SK-N-SH (cell line): Measurements from ENCODE around the gene WWC1. TPM values are rescaled to one million over a fixed set of nuclear protein-coding genes. Genes with fewer than 3 reads are reported as not detected.
A peak's percentile ranks its signal among the peaks of the same experiment; 100 is the strongest.

Experiments used
- CTCF ChIA-PET: fragments of 300-600, 350-600 bp; formaldehyde crosslinking; extraction: SDS; loops from one replicate; lab custom pipeline; 2021; lab: Yijun Ruan, JAX
- POLR2A ChIA-PET: fragments of 350-600 bp; sonication (Branson Sonifier 250); formaldehyde crosslinking; extraction: SDS; loops from one replicate; lab custom pipeline; 2020; ENCODE audit warnings: antibody characterized with exemption, inconsistent platforms; lab: Yijun Ruan, JAX
- DNase-seq: peaks from one replicate; pipeline ENCODE4 v3.0.0; 2012
- H2AFZ ChIP-seq: fragments of 200-600 bp; sonication (generic); 2 replicates; pipeline ENCODE4 v1.8.1; 2016; ENCODE audit warnings: antibody characterized with exemption, mild to moderate bottlenecking, low read depth
- H3F3A ChIP-seq: fragments of 200-600 bp; sonication (generic); replicated peaks from 2 replicates; pipeline ENCODE3; 2016; ENCODE audit warnings: antibody characterized with exemption, mild to moderate bottlenecking; ENCODE audit not compliant: insufficient read depth
- H3K27ac ChIP-seq, 2 experiments: fragments of 200-500 bp in 1 of 2; fragments of 200-600 bp in 1 of 2; sonication (Bioruptor generic) in 1 of 2; sonication (generic), shearing (Covaris generic) in 1 of 2; 2 replicates each; pipeline versions ENCODE4 v1.5.1 to v1.6.1; 2014 to 2016; ENCODE audit warnings: low read depth in 2 of 2, inconsistent platforms in 1 of 2, low read length in 1 of 2, mild to moderate bottlenecking in 1 of 2, mixed read lengths in 1 of 2
- H3K27me3 ChIP-seq: fragments of 200-600 bp; sonication (generic), shearing (Covaris generic); 2 replicates; pipeline ENCODE4 v1.6.1; 2016; ENCODE audit warnings: mixed run types; ENCODE audit not compliant: insufficient read depth
- H3K36me3 ChIP-seq, 2 experiments: fragments of 200-500 bp in 1 of 2; fragments of 200-600 bp in 1 of 2; sonication (Bioruptor generic) in 1 of 2; sonication (generic) in 1 of 2; replicated peaks in 1 of 2; 2 replicates each; pipeline versions ENCODE3 to v1.5.1; 2014 to 2016; ENCODE audit warnings: low read length in 1 of 2, mild to moderate bottlenecking in 1 of 2; ENCODE audit not compliant: insufficient read depth in 2 of 2, control insufficient read depth in 1 of 2
- H3K4me1 ChIP-seq, 2 experiments: fragments of 200-500 bp in 1 of 2; fragments of 200-600 bp in 1 of 2; sonication (Bioruptor generic) in 1 of 2; sonication (generic), shearing (Covaris generic) in 1 of 2; 2 replicates each; pipeline versions ENCODE4 v1.5.1 to v1.6.1; 2014 to 2016; ENCODE audit warnings: low read depth in 1 of 2, low read length in 1 of 2, mixed run types in 1 of 2; ENCODE audit not compliant: insufficient read depth in 2 of 2, control insufficient read depth in 1 of 2
- H3K4me2 ChIP-seq: fragments of 200-600 bp; sonication (generic), shearing (Covaris generic); 2 replicates; pipeline ENCODE4 v1.6.1; 2017; ENCODE audit warnings: mixed run types
- H3K4me3 ChIP-seq, 2 experiments: fragments of 200-500 bp in 1 of 2; fragments of 200-600 bp in 1 of 2; sonication (Bioruptor generic) in 1 of 2; sonication (generic), shearing (Covaris generic) in 1 of 2; 2 replicates each; pipeline versions ENCODE4 v1.5.1 to v1.8.1; 2014 to 2016; ENCODE audit warnings: low read depth in 2 of 2, inconsistent platforms in 1 of 2, low read length in 1 of 2, mild to moderate bottlenecking in 1 of 2, mixed read lengths in 1 of 2, moderate library complexity in 1 of 2
- H3K79me2 ChIP-seq: fragments of 200-600 bp; sonication (generic); 2 replicates; pipeline ENCODE4 v1.8.1; 2017; ENCODE audit warnings: mild to moderate bottlenecking; ENCODE audit not compliant: insufficient read depth
- H3K9ac ChIP-seq: fragments of 200-600 bp; sonication (generic); 2 replicates; pipeline ENCODE4 v1.6.1; 2017; ENCODE audit warnings: mixed run types
- H3K9me2 ChIP-seq: fragments of 200-600 bp; sonication (generic); 2 replicates; pipeline ENCODE4 v1.6.1; 2017; ENCODE audit warnings: mixed run types
- H3K9me3 ChIP-seq: fragments of 200-600 bp; sonication (generic); 2 replicates; pipeline ENCODE4 v1.6.1; 2017; ENCODE audit warnings: mixed run types, mild to moderate bottlenecking, moderate library complexity
- H4K20me1 ChIP-seq: fragments of 200-600 bp; sonication (generic); 2 replicates; pipeline ENCODE4 v1.6.1; 2017; ENCODE audit warnings: mild to moderate bottlenecking, mixed run types; ENCODE audit not compliant: insufficient read depth
- CHD2 ChIP-seq: fragments of 150-350 bp; IDR thresholded peaks from 2 replicates; pipeline ENCODE4 v1.6.1; 2018; ENCODE audit warnings: low read length; ENCODE audit not compliant: partially characterized antibody
- GABPA ChIP-seq: IDR thresholded peaks from 2 replicates; pipeline ENCODE4 v1.4.0; 2012; ENCODE audit warnings: low read depth, mild to moderate bottlenecking
- GATA2 ChIP-seq: sonication (generic); formaldehyde crosslinking; IDR thresholded peaks from 2 replicates; pipeline ENCODE4 v1.5.0; 2020; ENCODE audit warnings: mild to moderate bottlenecking, missing genetic modification reagents
- IRF3 ChIP-seq: fragments of 150-350 bp; IDR thresholded peaks from 2 replicates; pipeline ENCODE4 v1.6.1; 2016; ENCODE audit warnings: mild to moderate bottlenecking, low read depth, low read length
- MEF2A ChIP-seq: IDR thresholded peaks from 2 replicates; pipeline ENCODE4 v1.4.0; 2012; ENCODE audit warnings: low read depth, borderline replicate concordance
- MXI1 ChIP-seq: IDR thresholded peaks from 2 replicates; pipeline ENCODE4 v1.6.1; 2012; ENCODE audit warnings: mild to moderate bottlenecking, low read depth, low read length, improper control_type of control experiment
- NRF1 ChIP-seq: IDR thresholded peaks from 2 replicates; pipeline ENCODE4 v1.6.1; 2012; ENCODE audit warnings: low read depth, mild to moderate bottlenecking, low read length
- POLR2AphosphoS5 ChIP-seq: IDR thresholded peaks from 2 replicates; pipeline ENCODE4 v1.6.1; 2012; ENCODE audit warnings: low read depth, low read length
- RCOR1 ChIP-seq: fragments of 150-350 bp; IDR thresholded peaks from 2 replicates; pipeline ENCODE4 v1.6.1; 2017; ENCODE audit warnings: antibody characterized with exemption, low read length
- SIN3A ChIP-seq: IDR thresholded peaks from 2 replicates; pipeline ENCODE4 v1.6.1; 2012; ENCODE audit warnings: low read depth, mild to moderate bottlenecking, low read length, moderate library complexity, borderline replicate concordance
- TEAD4 ChIP-seq: IDR thresholded peaks from 2 replicates; pipeline ENCODE4 v1.4.0; 2012; ENCODE audit warnings: mild to moderate bottlenecking, borderline replicate concordance; ENCODE audit not compliant: insufficient read depth
- YY1 ChIP-seq: IDR thresholded peaks from 2 replicates; pipeline ENCODE4 v1.4.0; 2012; ENCODE audit warnings: low read depth, mild to moderate bottlenecking
- WGBS: methylation state at CpG from one replicate; pipeline ENCODE4 v1.1.6; 2017; ENCODE audit warnings: low lambda C conversion rate; 5-methylcytosine and 5-hydroxymethylcytosine counted together
- polyA plus RNA-seq, 3 experiments: library from polyadenylated mRNA; depleted of rRNA; stranded (reverse); fragments of >200 nt; gene quantifications; 2 replicates each; pipeline ENCODE4 v1.2.3, GENCODE V29; 2012
- TF ChIP-seq, protein P1 (sequence below): fragments of 150-350 bp; IDR thresholded peaks from 2 replicates; pipeline ENCODE4 v1.6.1; 2017; ENCODE audit warnings: antibody characterized with exemption, low read length, low read depth, borderline replicate concordance
- TF ChIP-seq, protein P2 (sequence below): IDR thresholded peaks from 2 replicates; pipeline ENCODE4; 2012
- TF ChIP-seq, protein P3 (sequence below): IDR thresholded peaks from 2 replicates; pipeline ENCODE4 v1.6.1; 2012; ENCODE audit warnings: mild to moderate bottlenecking, low read depth, low read length, moderate library complexity

The WWC1 gene
- polyA plus RNA-seq, 1 of the 3 experiments (the other 2 are of a cell fraction), result 16.9 TPM

DNA sequence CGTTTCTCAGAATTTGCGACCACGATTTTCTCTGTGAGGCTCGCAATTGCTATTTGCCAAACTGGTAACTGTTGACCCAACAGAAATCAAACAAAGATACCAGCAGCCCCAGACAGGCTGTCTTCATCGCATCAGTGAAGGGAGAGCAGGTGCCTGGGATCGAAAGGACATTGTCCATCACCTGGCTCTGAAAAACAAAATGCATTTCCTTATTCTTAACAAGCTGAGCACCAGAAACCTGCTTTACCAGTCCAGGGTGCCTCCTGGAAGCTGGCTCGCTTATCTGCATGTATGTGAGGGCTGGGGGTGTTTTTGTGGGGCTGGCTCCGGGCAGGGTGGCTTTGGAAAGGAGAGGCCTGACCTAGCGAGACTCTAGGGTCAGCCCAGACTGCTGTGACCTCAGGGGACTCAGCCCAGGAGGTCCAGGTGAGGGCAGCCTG is 24.7 kb downstream of the WWC1 start:
- no peak overlapping the region for H3K4me3 ChIP-seq
- no peak for DNase-seq
- peak overlapping the region in 1 of 2 experiments; percentile 88; a peak in 2 of 4 replicates for H3K27ac ChIP-seq
- peak overlapping the region; percentile 56; the same call in 1 of the 2 replicates for H3K4me2 ChIP-seq
- H3K9me3 ChIP-seq, result no peaks in the 10 kb centered on the region
- ChIA-PET CTCF (interaction anchor here (1.6 kb wide), 1 partner anchor 10 kb away, joined by 3 read pairs; no protein-coding TSS in a partner anchor), POLR2A (no interaction called here)
- no peaks in the 10 kb centered on the region for H3K27me3 ChIP-seq
- peaks cover 36% of the 10 kb centered on the region for H3K79me2 ChIP-seq
- TF ChIP-seq POLR2AphosphoS5 (no peak), IRF3 (no peak), CHD2 (no peak), MXI1 (no peak), YY1 (no peak), MEF2A (no peak), GABPA (no peak), TEAD4 (no peak), GATA2 (CRISPR knock-in tag) (no peak), RCOR1 (no peak), NRF1 (no peak), SIN3A (no peak)
- TF ChIP-seq, protein P1, sequence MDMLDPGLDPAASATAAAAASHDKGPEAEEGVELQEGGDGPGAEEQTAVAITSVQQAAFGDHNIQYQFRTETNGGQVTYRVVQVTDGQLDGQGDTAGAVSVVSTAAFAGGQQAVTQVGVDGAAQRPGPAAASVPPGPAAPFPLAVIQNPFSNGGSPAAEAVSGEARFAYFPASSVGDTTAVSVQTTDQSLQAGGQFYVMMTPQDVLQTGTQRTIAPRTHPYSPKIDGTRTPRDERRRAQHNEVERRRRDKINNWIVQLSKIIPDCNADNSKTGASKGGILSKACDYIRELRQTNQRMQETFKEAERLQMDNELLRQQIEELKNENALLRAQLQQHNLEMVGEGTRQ, result no peak
- TF ChIP-seq, protein P2, sequence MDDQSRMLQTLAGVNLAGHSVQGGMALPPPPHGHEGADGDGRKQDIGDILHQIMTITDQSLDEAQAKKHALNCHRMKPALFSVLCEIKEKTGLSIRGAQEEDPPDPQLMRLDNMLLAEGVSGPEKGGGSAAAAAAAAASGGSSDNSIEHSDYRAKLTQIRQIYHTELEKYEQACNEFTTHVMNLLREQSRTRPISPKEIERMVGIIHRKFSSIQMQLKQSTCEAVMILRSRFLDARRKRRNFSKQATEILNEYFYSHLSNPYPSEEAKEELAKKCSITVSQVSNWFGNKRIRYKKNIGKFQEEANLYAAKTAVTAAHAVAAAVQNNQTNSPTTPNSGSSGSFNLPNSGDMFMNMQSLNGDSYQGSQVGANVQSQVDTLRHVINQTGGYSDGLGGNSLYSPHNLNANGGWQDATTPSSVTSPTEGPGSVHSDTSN, result no peak
- TF ChIP-seq, protein P3, sequence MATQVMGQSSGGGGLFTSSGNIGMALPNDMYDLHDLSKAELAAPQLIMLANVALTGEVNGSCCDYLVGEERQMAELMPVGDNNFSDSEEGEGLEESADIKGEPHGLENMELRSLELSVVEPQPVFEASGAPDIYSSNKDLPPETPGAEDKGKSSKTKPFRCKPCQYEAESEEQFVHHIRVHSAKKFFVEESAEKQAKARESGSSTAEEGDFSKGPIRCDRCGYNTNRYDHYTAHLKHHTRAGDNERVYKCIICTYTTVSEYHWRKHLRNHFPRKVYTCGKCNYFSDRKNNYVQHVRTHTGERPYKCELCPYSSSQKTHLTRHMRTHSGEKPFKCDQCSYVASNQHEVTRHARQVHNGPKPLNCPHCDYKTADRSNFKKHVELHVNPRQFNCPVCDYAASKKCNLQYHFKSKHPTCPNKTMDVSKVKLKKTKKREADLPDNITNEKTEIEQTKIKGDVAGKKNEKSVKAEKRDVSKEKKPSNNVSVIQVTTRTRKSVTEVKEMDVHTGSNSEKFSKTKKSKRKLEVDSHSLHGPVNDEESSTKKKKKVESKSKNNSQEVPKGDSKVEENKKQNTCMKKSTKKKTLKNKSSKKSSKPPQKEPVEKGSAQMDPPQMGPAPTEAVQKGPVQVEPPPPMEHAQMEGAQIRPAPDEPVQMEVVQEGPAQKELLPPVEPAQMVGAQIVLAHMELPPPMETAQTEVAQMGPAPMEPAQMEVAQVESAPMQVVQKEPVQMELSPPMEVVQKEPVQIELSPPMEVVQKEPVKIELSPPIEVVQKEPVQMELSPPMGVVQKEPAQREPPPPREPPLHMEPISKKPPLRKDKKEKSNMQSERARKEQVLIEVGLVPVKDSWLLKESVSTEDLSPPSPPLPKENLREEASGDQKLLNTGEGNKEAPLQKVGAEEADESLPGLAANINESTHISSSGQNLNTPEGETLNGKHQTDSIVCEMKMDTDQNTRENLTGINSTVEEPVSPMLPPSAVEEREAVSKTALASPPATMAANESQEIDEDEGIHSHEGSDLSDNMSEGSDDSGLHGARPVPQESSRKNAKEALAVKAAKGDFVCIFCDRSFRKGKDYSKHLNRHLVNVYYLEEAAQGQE, result no peak
- 81% methylated on average over 8 of the region's 9 CpGs for WGBS
- no peak overlapping the region for H2AFZ ChIP-seq
- no peaks in the 10 kb centered on the region for H3K36me3 ChIP-seq
- no peaks in the 10 kb centered on the region for H3K9me2 ChIP-seq
- H3K4me1 ChIP-seq, result peaks cover 15 to 27% of the 10 kb centered on the region in 2 experiments; a peak in 3 of 4 replicates
- H3K9ac ChIP-seq, result peak overlapping the region; percentile 59; the same call in 1 of the 2 replicates
- H4K20me1 ChIP-seq, result no peaks in the 10 kb centered on the region
- H3F3A ChIP-seq, result peaks cover 13% of the 10 kb centered on the region
